MCF 10A (cell line): ENCODE data around the gene INTS1. TPM values are rescaled to one million over a fixed set of nuclear protein-coding genes. Genes with fewer than 3 reads are reported as not detected.

ENCODE experiments used
- BruUV-seq: library from RNA; stranded (reverse); fragments of 400-500 nt; replicated peaks from 2 replicates; lab custom pipeline; 2021; lab: Mats Ljungman, UMichigan
- CTCF ChIA-PET: fragments of 300-600 bp; sonication (Branson Sonifier 250); formaldehyde crosslinking; extraction: SDS; loops from one replicate; lab custom pipeline; 2021; ENCODE audit warnings: antibody characterized with exemption, inconsistent platforms; lab: Yijun Ruan, JAX
- POLR2A ChIA-PET: fragments of 300-600, 350-650 bp; sonication (Branson Sonifier 250); formaldehyde crosslinking; extraction: SDS; loops from one replicate; lab custom pipeline; 2020; ENCODE audit warnings: antibody characterized with exemption, inconsistent platforms; lab: Yijun Ruan, JAX
- DNase-seq: peaks from one replicate; pipeline ENCODE4 v3.0.0-alpha.2; 2018; ENCODE audit not compliant: unreplicated experiment
- H3K27ac Mint-ChIP-seq: one replicate; pipeline ENCODE4 v1.8.0; 2022; ENCODE audit warnings: mild to moderate bottlenecking, low read depth, mixed read lengths; ENCODE audit not compliant: unreplicated experiment
- H3K27me3 Mint-ChIP-seq: one replicate; pipeline ENCODE4 v1.8.0; 2022; ENCODE audit warnings: mixed read lengths; ENCODE audit not compliant: insufficient read depth, unreplicated experiment
- H3K36me3 Mint-ChIP-seq: one replicate; pipeline ENCODE4 v1.8.0; 2022; ENCODE audit warnings: mild to moderate bottlenecking, moderate library complexity, mixed read lengths; ENCODE audit not compliant: insufficient read depth, unreplicated experiment
- H3K4me1 Mint-ChIP-seq: one replicate; pipeline ENCODE4 v1.8.0; 2022; ENCODE audit warnings: mixed read lengths; ENCODE audit not compliant: insufficient read depth, unreplicated experiment
- H3K4me3 Mint-ChIP-seq: one replicate; pipeline ENCODE4 v1.8.0; 2022; ENCODE audit warnings: mild to moderate bottlenecking, moderate library complexity, mixed read lengths; ENCODE audit not compliant: unreplicated experiment
- H3K9me3 Mint-ChIP-seq: one replicate; pipeline ENCODE4 v1.8.0; 2022; ENCODE audit warnings: mixed read lengths; ENCODE audit not compliant: unreplicated experiment
- CTCF ChIP-seq: fragments of 200-600 bp; IDR thresholded peaks from one replicate; pipeline ENCODE4 v1.8.0; 2022; ENCODE audit warnings: antibody characterized with exemption, mild to moderate bottlenecking; ENCODE audit not compliant: unreplicated experiment
- intact Hi-C: fragments of 100-400 bp; cut with micrococcal nuclease; formaldehyde crosslinking; loops from 2 replicates; pipeline ENCODE4 v1.14.1; 2022
- total RNA-seq: library from RNA; stranded (reverse); gene quantifications from 2 replicates; pipeline ENCODE4 v1.2.3, GENCODE V29; 2022

The INTS1 gene
- total RNA-seq, 1 experiment from 2014 or later = 86.3 TPM

DNA sequence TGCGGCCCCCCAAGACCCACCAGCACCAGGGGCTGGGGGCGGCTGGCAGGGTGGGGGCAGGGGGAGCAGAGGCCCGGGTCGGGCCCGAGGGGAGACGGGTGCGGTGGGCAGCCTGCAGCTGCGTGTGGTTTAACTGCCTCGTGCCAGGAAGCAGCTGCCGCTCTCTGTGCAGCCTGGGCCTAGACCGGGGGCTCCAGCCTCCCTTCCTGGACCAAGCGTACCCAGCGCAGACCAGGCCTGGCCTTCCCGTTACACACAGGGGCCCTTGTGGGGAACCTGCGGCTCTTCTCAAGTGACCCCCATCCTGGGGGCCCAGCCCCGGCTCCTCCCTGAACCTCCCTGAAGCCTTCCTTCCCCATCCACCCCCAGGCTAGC lies 6.6 kb upstream of the INTS1 start:
- Mint-ChIP-seq H3K27me3 (no peaks in the 10 kb centered on the region), H3K27ac (no peak overlapping the region), H3K9me3 (no peaks in the 10 kb centered on the region), H3K4me3 (no peak overlapping the region), H3K36me3 (peaks cover 7% of the 10 kb centered on the region), H3K4me1 (peaks cover 8% of the 10 kb centered on the region)
- no TSS peak for BruUV-seq
- ChIA-PET POLR2A (no interaction called here), CTCF (no interaction called here)
- intact Hi-C loops = no loop called here
- TF ChIP-seq CTCF = no peak
- DNase-seq = no peak

GRCh38 chr7:1509226-1509625 lies 5.0 kb upstream of the INTS1 start:
- no peaks in the 10 kb centered on the region for H3K9me3 Mint-ChIP-seq
- CTCF ChIA-PET = interaction anchor here (0.6 to 0.7 kb wide), 2 partner anchors 13 to 113 kb away, joined by 3 read pairs; no protein-coding TSS in a partner anchor
- no peaks in the 10 kb centered on the region for H3K27me3 Mint-ChIP-seq
- peaks cover 8% of the 10 kb centered on the region for H3K4me1 Mint-ChIP-seq
- H3K4me3 Mint-ChIP-seq = no peak overlapping the region
- peaks cover 7% of the 10 kb centered on the region for H3K36me3 Mint-ChIP-seq
- POLR2A ChIA-PET = no interaction called here
- BruUV-seq = no TSS peak
- intact Hi-C loops = no loop called here
- no peak for DNase-seq
- no peak overlapping the region for H3K27ac Mint-ChIP-seq
- no peak for TF ChIP-seq CTCF

DNA sequence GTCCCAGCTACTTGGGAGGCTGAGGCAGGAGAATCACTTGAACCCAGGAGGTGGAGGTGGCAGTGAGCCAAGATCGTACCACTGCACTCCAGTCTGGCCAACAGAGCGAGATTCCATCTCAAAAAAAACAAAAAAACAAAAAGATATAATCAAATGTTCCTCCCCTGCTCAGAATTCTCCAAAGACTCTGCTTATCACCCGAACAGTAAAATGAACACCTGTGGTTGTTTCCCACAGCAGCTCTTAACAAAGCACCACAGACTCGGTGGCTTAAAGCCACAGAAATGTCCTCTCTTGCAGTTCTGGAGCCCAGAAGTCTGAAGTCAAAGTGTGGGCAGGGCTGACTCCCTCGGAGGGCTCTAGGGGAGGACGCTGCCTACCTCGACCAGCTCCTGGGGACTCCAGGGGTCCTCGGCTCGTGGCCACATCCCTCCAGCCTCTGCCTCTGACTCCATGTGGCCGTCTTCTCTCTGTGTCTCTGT lies 4.1 kb upstream of the INTS1 start:
- no TSS peak for BruUV-seq
- no peak for DNase-seq
- H3K9me3 Mint-ChIP-seq = no peaks in the 10 kb centered on the region
- CTCF ChIA-PET = interaction anchor here (0.6 kb wide), 1 partner anchor 598 kb away, joined by 3 read pairs; no protein-coding TSS in a partner anchor
- H3K27ac Mint-ChIP-seq = no peak overlapping the region
- no peak for TF ChIP-seq CTCF
- POLR2A ChIA-PET = interaction anchor here (0.6 kb wide), 1 partner anchor 19 kb away, joined by 3 read pairs; no protein-coding TSS in a partner anchor
- intact Hi-C loops = no loop called here
- peaks cover 8% of the 10 kb centered on the region for H3K4me1 Mint-ChIP-seq
- no peaks in the 10 kb centered on the region for H3K27me3 Mint-ChIP-seq
- peaks cover 9% of the 10 kb centered on the region for H3K36me3 Mint-ChIP-seq
- peak overlapping the region; percentile 14 for H3K4me3 Mint-ChIP-seq

GRCh38 chr7:1505731-1506550 lies 1.8 kb upstream of the INTS1 start:
- no TSS peak for BruUV-seq
- Mint-ChIP-seq H3K36me3 (peaks cover 22% of the 10 kb centered on the region), H3K4me3 (peak overlapping the region; percentile 63), H3K4me1 (peaks cover 14% of the 10 kb centered on the region), H3K27me3 (no peaks in the 10 kb centered on the region), H3K27ac (peak overlapping the region; percentile 80), H3K9me3 (no peaks in the 10 kb centered on the region)
- ChIA-PET CTCF (interaction anchor here (1.0 to 1.3 kb wide), 7 partner anchors 8 to 64 kb away, joined by 3 to 8 read pairs (median 3); partner anchors contain the start of gene PSMG3), POLR2A (interaction anchor here (0.5 to 3.6 kb wide), 6 partner anchors 14 to 745 kb away, joined by 3 to 28 read pairs (median 4); partner anchors contain the start of gene TMEM184A)
- TF ChIP-seq CTCF = no peak
- no peak for DNase-seq
- intact Hi-C loops = no loop called here
